ENCODE data around the gene PDE4B. TPM values are rescaled to one million over a fixed set of nuclear protein-coding genes. Genes with fewer than 3 reads are reported as not detected.
A peak's percentile ranks its signal among the peaks of the same experiment; 100 is the strongest.

PDE4B gene
- total RNA-seq, 1 experiment from 2014 or later = 5.5 TPM

- no peak for DNase-seq
- H3K4me3 ChIP-seq (ENCODE audit: low read length) = no peak overlapping the region
- H3K79me2 ChIP-seq (ENCODE audit: low read length) = no peaks in the 10 kb centered on the region
- H3K9me3 ChIP-seq (ENCODE audit: low read length) = no peaks in the 10 kb centered on the region
- no peak overlapping the region for H2AFZ ChIP-seq (ENCODE audit: low read length)
- H3K4me2 ChIP-seq (ENCODE audit: low read depth, low read length, poor library complexity, severe bottlenecking) = no peak overlapping the region
- no peaks in the 10 kb centered on the region for H4K20me1 ChIP-seq (ENCODE audit: insufficient read depth, low read depth, low read length)
- no peak overlapping the region for H3K27ac ChIP-seq (ENCODE audit: low read length)
- H3K9me2 ChIP-seq (replicated peaks; ENCODE audit: insufficient read depth, low read length) = no peaks in the 10 kb centered on the region
- H3K9ac ChIP-seq (ENCODE audit: low read length) = no peak overlapping the region
- H3K4me1 ChIP-seq (ENCODE audit: low read length) = peaks cover 65% of the 10 kb centered on the region
- H3K36me3 ChIP-seq (ENCODE audit: insufficient read depth, low read length) = no peaks in the 10 kb centered on the region; the same call in 1 of the 2 replicates
- H3K27me3 ChIP-seq (ENCODE audit: low read length) = no peaks in the 10 kb centered on the region
Observed at GRCh38 chr1:66356605-66357004, 563.9 kb downstream of the PDE4B start.

GRCh38 chr1:66357021-66357420 is 564.3 kb downstream of the PDE4B start:
- Histone ChIP-seq H3K27me3 (ENCODE audit: low read length) (no peaks in the 10 kb centered on the region), H3K9me2 (replicated peaks; ENCODE audit: insufficient read depth, low read length) (no peaks in the 10 kb centered on the region), H3K4me3 (ENCODE audit: low read length) (no peak overlapping the region), H3K4me1 (ENCODE audit: low read length) (peaks cover 61% of the 10 kb centered on the region), H3K4me2 (ENCODE audit: low read depth, low read length, poor library complexity, severe bottlenecking) (no peak overlapping the region), H3K27ac (ENCODE audit: low read length) (no peak overlapping the region), H4K20me1 (ENCODE audit: insufficient read depth, low read depth, low read length) (no peaks in the 10 kb centered on the region), H2AFZ (ENCODE audit: low read length) (0 out of 2 replicates have a peak overlapping the region, but pooled peaks have one; percentile 25), H3K79me2 (ENCODE audit: low read length) (no peaks in the 10 kb centered on the region), H3K36me3 (ENCODE audit: insufficient read depth, low read length) (no peaks in the 10 kb centered on the region; the same call in 1 of the 2 replicates), H3K9ac (ENCODE audit: low read length) (no peak overlapping the region), H3K9me3 (ENCODE audit: low read length) (no peaks in the 10 kb centered on the region)
- DNase-seq = no peak

GRCh38 chr1:66357478-66358197 is 564.9 kb downstream of the PDE4B start:
- Histone ChIP-seq H3K9me2 (replicated peaks; ENCODE audit: insufficient read depth, low read length) (no peaks in the 10 kb centered on the region), H3K79me2 (ENCODE audit: low read length) (no peaks in the 10 kb centered on the region), H3K4me1 (ENCODE audit: low read length) (peaks cover 55% of the 10 kb centered on the region), H2AFZ (ENCODE audit: low read length) (peak overlapping the region; percentile 25; the same call in 1 of the 2 replicates), H3K4me3 (ENCODE audit: low read length) (no peak overlapping the region), H3K27ac (ENCODE audit: low read length) (no peak overlapping the region), H3K9ac (ENCODE audit: low read length) (no peak overlapping the region), H3K9me3 (ENCODE audit: low read length) (no peaks in the 10 kb centered on the region), H4K20me1 (ENCODE audit: insufficient read depth, low read depth, low read length) (no peaks in the 10 kb centered on the region), H3K27me3 (ENCODE audit: low read length) (no peaks in the 10 kb centered on the region), H3K4me2 (ENCODE audit: low read depth, low read length, poor library complexity, severe bottlenecking) (no peak overlapping the region), H3K36me3 (ENCODE audit: insufficient read depth, low read length) (no peaks in the 10 kb centered on the region; the same call in 1 of the 2 replicates)
- no peak for DNase-seq

GRCh38 chr1:66359269-66359668 is 566.6 kb downstream of the PDE4B start:
- no peaks in the 10 kb centered on the region for H3K9me3 ChIP-seq (ENCODE audit: low read length)
- no peaks in the 10 kb centered on the region for H3K9me2 ChIP-seq (replicated peaks; ENCODE audit: insufficient read depth, low read length)
- H3K27ac ChIP-seq (ENCODE audit: low read length) = peak overlapping the region; percentile 25; the same call in 1 of the 2 replicates
- H4K20me1 ChIP-seq (ENCODE audit: insufficient read depth, low read depth, low read length) = no peaks in the 10 kb centered on the region
- 0 out of 2 replicates have a peak overlapping the region, but pooled peaks have one; percentile 23 for H3K9ac ChIP-seq (ENCODE audit: low read length)
- peak overlapping the region; percentile 45 for H3K4me2 ChIP-seq (ENCODE audit: low read depth, low read length, poor library complexity, severe bottlenecking)
- H3K79me2 ChIP-seq (ENCODE audit: low read length) = no peaks in the 10 kb centered on the region
- H2AFZ ChIP-seq (ENCODE audit: low read length) = no peak overlapping the region
- H3K4me3 ChIP-seq (ENCODE audit: low read length) = no peak overlapping the region
- peaks cover 49% of the 10 kb centered on the region for H3K4me1 ChIP-seq (ENCODE audit: low read length)
- peaks cover under 1% of the 10 kb centered on the region; the same call in 1 of the 2 replicates for H3K36me3 ChIP-seq (ENCODE audit: insufficient read depth, low read length)
- no peak for DNase-seq
- H3K27me3 ChIP-seq (ENCODE audit: low read length) = no peaks in the 10 kb centered on the region

DNA sequence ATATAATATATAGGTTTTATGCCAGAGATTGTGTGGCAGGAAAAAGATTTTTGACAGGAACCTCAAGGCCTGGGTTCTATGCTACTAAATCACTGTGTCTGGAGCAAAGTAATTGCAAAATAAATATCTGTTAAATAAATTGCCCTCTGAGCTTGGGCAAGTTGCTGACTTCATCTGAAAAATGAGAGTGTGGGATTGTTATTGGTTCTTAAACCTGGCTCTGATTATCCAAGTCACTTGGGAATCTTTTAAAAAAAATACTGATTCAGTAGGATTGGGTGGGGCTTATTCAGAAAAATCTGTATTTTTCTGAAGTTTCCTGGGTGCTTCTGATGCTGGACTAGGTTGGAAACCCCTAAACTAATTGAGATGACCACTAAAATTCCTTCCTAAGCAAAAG is 567.1 kb downstream of the PDE4B start:
- Histone ChIP-seq H3K4me1 (ENCODE audit: low read length) (peaks cover 49% of the 10 kb centered on the region), H3K9me2 (replicated peaks; ENCODE audit: insufficient read depth, low read length) (no peaks in the 10 kb centered on the region), H3K36me3 (ENCODE audit: insufficient read depth, low read length) (peaks cover 3% of the 10 kb centered on the region; the same call in 1 of the 2 replicates), H3K27ac (ENCODE audit: low read length) (peak overlapping the region; percentile 25; the same call in 1 of the 2 replicates), H3K4me2 (ENCODE audit: low read depth, low read length, poor library complexity, severe bottlenecking) (peak overlapping the region; percentile 45), H3K9me3 (ENCODE audit: low read length) (no peaks in the 10 kb centered on the region), H4K20me1 (ENCODE audit: insufficient read depth, low read depth, low read length) (no peaks in the 10 kb centered on the region), H3K79me2 (ENCODE audit: low read length) (no peaks in the 10 kb centered on the region), H2AFZ (ENCODE audit: low read length) (no peak overlapping the region), H3K4me3 (ENCODE audit: low read length) (no peak overlapping the region), H3K9ac (ENCODE audit: low read length) (peak overlapping the region; percentile 23), H3K27me3 (ENCODE audit: low read length) (no peaks in the 10 kb centered on the region)
- DNase-seq = no peak

GRCh38 chr1:66360285-66360724 is 567.6 kb downstream of the PDE4B start:
- peak overlapping the region; percentile 45 for H3K4me2 ChIP-seq (ENCODE audit: low read depth, low read length, poor library complexity, severe bottlenecking)
- H2AFZ ChIP-seq (ENCODE audit: low read length) = no peak overlapping the region
- H3K4me1 ChIP-seq (ENCODE audit: low read length) = peaks cover 46% of the 10 kb centered on the region
- H3K36me3 ChIP-seq (ENCODE audit: insufficient read depth, low read length) = peaks cover 3% of the 10 kb centered on the region; the same call in 1 of the 2 replicates
- H3K27me3 ChIP-seq (ENCODE audit: low read length) = no peaks in the 10 kb centered on the region
- H4K20me1 ChIP-seq (ENCODE audit: insufficient read depth, low read depth, low read length) = no peaks in the 10 kb centered on the region
- H3K79me2 ChIP-seq (ENCODE audit: low read length) = no peaks in the 10 kb centered on the region
- peak; percentile 79 for DNase-seq
- no peaks in the 10 kb centered on the region for H3K9me2 ChIP-seq (replicated peaks; ENCODE audit: insufficient read depth, low read length)
- H3K9me3 ChIP-seq (ENCODE audit: low read length) = no peaks in the 10 kb centered on the region
- no peak overlapping the region for H3K4me3 ChIP-seq (ENCODE audit: low read length)
- H3K27ac ChIP-seq (ENCODE audit: low read length) = peak overlapping the region; percentile 25; the same call in 1 of the 2 replicates
- peak overlapping the region; percentile 23 for H3K9ac ChIP-seq (ENCODE audit: low read length)

DNA sequence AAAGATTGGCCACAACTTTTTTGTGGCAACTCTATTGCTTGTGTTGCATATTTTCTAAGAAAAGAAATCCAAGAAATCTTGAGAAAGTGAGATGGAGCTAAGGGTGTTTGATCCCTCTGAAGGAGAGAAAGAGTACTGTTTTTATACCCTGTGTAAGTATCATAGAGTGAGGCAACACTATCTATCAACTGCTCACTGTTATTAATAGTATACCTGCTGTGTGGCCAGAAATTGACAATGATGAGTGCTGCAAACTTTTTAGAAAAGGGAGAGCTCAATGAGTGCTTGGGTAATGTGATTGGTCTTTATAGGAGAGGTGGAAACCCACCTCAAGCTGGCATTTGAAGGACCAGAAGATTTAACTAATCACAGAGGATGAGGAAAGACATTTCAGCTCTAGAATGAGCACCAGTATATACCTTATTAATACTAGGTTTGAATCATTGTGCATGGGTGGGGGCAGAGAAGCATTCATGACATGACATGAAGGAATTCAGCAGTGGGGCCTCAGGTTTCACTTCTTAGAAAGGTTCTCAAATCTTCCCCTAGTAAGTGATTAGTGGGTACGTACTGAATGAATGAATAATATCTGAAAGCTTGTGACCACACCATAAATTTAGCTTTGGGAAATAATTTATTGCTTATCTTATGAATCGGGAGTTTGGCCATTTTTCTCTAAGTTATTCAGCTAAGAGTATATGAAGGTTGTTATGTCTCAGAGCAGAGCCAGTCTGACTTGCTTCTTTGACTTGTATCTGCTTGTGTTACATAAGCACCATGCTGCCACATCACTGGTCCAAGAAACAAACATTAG is 572.1 kb downstream of the PDE4B start:
- Histone ChIP-seq H3K4me1 (ENCODE audit: low read length) (peaks cover 41% of the 10 kb centered on the region), H3K9me3 (ENCODE audit: low read length) (no peaks in the 10 kb centered on the region), H3K9ac (ENCODE audit: low read length) (no peak overlapping the region), H3K27me3 (ENCODE audit: low read length) (no peaks in the 10 kb centered on the region), H3K4me2 (ENCODE audit: low read depth, low read length, poor library complexity, severe bottlenecking) (no peak overlapping the region), H2AFZ (ENCODE audit: low read length) (no peak overlapping the region), H3K9me2 (replicated peaks; ENCODE audit: insufficient read depth, low read length) (no peaks in the 10 kb centered on the region), H3K79me2 (ENCODE audit: low read length) (no peaks in the 10 kb centered on the region), H3K27ac (ENCODE audit: low read length) (no peak overlapping the region), H4K20me1 (ENCODE audit: insufficient read depth, low read depth, low read length) (no peaks in the 10 kb centered on the region), H3K36me3 (ENCODE audit: insufficient read depth, low read length) (0 out of 2 replicates have a peak, but pooled peaks cover 9% of the 10 kb centered on the region), H3K4me3 (ENCODE audit: low read length) (no peak overlapping the region)
- no peak for DNase-seq

- Histone ChIP-seq H3K36me3 (ENCODE audit: insufficient read depth, low read length) (0 out of 2 replicates have a peak, but pooled peaks cover 9% of the 10 kb centered on the region), H3K4me1 (ENCODE audit: low read length) (peaks cover 35% of the 10 kb centered on the region), H3K9me2 (replicated peaks; ENCODE audit: insufficient read depth, low read length) (no peaks in the 10 kb centered on the region), H3K27me3 (ENCODE audit: low read length) (no peaks in the 10 kb centered on the region), H3K9ac (ENCODE audit: low read length) (no peak overlapping the region), H3K79me2 (ENCODE audit: low read length) (no peaks in the 10 kb centered on the region), H4K20me1 (ENCODE audit: insufficient read depth, low read depth, low read length) (no peaks in the 10 kb centered on the region), H3K4me3 (ENCODE audit: low read length) (no peak overlapping the region), H3K27ac (ENCODE audit: low read length) (no peak overlapping the region), H3K4me2 (ENCODE audit: low read depth, low read length, poor library complexity, severe bottlenecking) (no peak overlapping the region), H2AFZ (ENCODE audit: low read length) (no peak overlapping the region), H3K9me3 (ENCODE audit: low read length) (no peaks in the 10 kb centered on the region)
- DNase-seq = no peak
Observed at GRCh38 chr1:66365635-66366034, 572.9 kb downstream of the PDE4B start.
